SU-DHL-6 (cell line): ENCODE data around the gene ST3GAL3.

Experiments used
- H2AFZ ChIP-seq: fragments of 200-600 bp; sonication (generic); 2 replicates; pipeline ENCODE4 v1.6.1; 2014; ENCODE audit warnings: low read depth, mild to moderate bottlenecking, moderate library complexity, mixed read lengths, antibody characterized with exemption, low read length; ENCODE audit not compliant: severe bottlenecking
- H3F3A ChIP-seq: fragments of 200-600 bp; shearing (Covaris generic); 2 replicates; pipeline ENCODE4 v1.6.0; 2016; ENCODE audit warnings: antibody characterized with exemption, mild to moderate bottlenecking; ENCODE audit not compliant: insufficient read depth
- H3K27ac ChIP-seq: fragments of 200-600 bp; sonication (generic); 2 replicates; pipeline ENCODE4 v1.5.1; 2016; ENCODE audit warnings: low read depth, mild to moderate bottlenecking, low read length, moderate library complexity, mixed read lengths
- H3K27me3 ChIP-seq: fragments of 200-600 bp; sonication (generic), shearing (Covaris generic); 2 replicates; pipeline ENCODE4 v1.6.0; 2014; ENCODE audit warnings: mild to moderate bottlenecking, low read length
- H3K36me3 ChIP-seq: fragments of 200-600 bp; sonication (generic); 2 replicates; pipeline ENCODE4 v1.6.1; 2014; ENCODE audit warnings: mild to moderate bottlenecking, low read length, mixed read lengths
- H3K4me2 ChIP-seq: fragments of 300-600, 200-600 bp; shearing (Covaris generic), sonication (generic); 2 replicates; pipeline ENCODE4 v1.6.0; 2014; ENCODE audit warnings: low read length, low read depth, mild to moderate bottlenecking; ENCODE audit not compliant: poor library complexity, severe bottlenecking
- H3K4me3 ChIP-seq: fragments of 200-600 bp; sonication (generic); 2 replicates; pipeline ENCODE4 v1.5.1; 2014; ENCODE audit warnings: antibody characterized with exemption, low read length, mild to moderate bottlenecking, mixed read lengths; ENCODE audit not compliant: insufficient read depth, poor library complexity, severe bottlenecking
- H3K79me2 ChIP-seq: fragments of 200-600 bp; sonication (generic); 2 replicates; pipeline ENCODE4 v1.6.1; 2014; ENCODE audit warnings: mild to moderate bottlenecking, low read length, moderate library complexity; ENCODE audit not compliant: insufficient read depth
- H3K9ac ChIP-seq: fragments of 200-600 bp; sonication (generic); 2 replicates; pipeline ENCODE4 v1.7.0; 2014; ENCODE audit warnings: mild to moderate bottlenecking, low read length
- H3K9me2 ChIP-seq: fragments of 200-600 bp; sonication (generic); replicated peaks from 2 replicates; pipeline ENCODE4 v1.6.1; 2014; ENCODE audit warnings: low read length; ENCODE audit not compliant: insufficient read depth
- H3K9me3 ChIP-seq: fragments of 200-600 bp; sonication (generic); 2 replicates; pipeline ENCODE4 v1.6.1; 2014; ENCODE audit warnings: low read length, mixed read lengths; ENCODE audit not compliant: insufficient read depth
- H4K20me1 ChIP-seq: fragments of 200-600 bp; sonication (generic); 2 replicates; pipeline ENCODE4 v1.6.1; 2014; ENCODE audit warnings: low read depth, mild to moderate bottlenecking, antibody characterized with exemption, low read length, moderate library complexity, mixed read lengths
- EZH2phosphoT487 ChIP-seq: fragments of 200-600 bp; sonication (generic), shearing (Covaris generic); conservative IDR thresholded peaks from 2 replicates; pipeline ENCODE4 v1.6.1; 2018; ENCODE audit warnings: mild to moderate bottlenecking, antibody characterized with exemption, low read length, moderate library complexity, mixed read lengths
- TF ChIP-seq, protein P1 (sequence below): fragments of 200-600 bp; sonication (generic); IDR thresholded peaks from one replicate; pipeline ENCODE4 v1.5.1; 2017; ENCODE audit warnings: antibody characterized with exemption, mild to moderate bottlenecking, low read length, moderate library complexity; ENCODE audit not compliant: insufficient read depth, poor library complexity, severe bottlenecking

Gene ST3GAL3

DNA sequence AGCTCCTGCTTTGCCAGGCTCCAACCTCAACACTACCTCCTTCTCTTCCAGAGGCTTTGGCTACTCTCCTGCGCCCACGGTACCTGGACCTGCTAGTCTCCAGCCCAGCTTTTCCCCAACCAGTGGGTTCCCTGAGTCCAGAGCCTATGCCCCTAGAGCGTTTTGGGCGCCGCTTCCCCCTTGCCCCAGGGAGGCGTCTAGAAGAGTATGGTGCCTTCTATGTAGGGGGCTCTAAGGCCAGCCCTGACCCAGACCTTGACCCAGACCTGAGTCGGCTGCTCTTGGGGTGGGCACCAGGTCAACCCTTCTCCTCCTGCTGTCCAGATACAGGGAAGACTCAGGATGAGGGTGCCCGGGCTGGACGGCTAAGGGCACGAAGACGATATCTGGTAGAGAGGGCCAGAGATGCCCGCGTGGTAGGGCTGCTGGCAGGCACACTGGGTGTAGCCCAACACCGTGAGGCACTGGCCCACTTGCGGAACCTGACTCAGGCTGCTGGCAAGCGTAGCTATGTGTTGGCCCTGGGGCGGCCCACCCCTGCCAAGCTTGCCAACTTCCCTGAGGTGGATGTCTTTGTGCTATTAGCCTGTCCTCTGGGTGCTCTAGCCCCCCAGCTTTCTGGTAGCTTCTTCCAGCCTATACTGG is 264.1 kb downstream of the ST3GAL3 start:
- H4K20me1 ChIP-seq, result no peaks in the 10 kb centered on the region
- no peaks in the 10 kb centered on the region for H3K36me3 ChIP-seq
- H3K4me2 ChIP-seq, result no peak overlapping the region
- no peak overlapping the region for H3K27ac ChIP-seq
- H3K9ac ChIP-seq, result no peak overlapping the region
- H3K9me3 ChIP-seq, result no peaks in the 10 kb centered on the region
- no peak overlapping the region for H3K4me3 ChIP-seq
- no peak overlapping the region for H2AFZ ChIP-seq
- H3K79me2 ChIP-seq, result peaks cover 31% of the 10 kb centered on the region
- TF ChIP-seq, protein P1, sequence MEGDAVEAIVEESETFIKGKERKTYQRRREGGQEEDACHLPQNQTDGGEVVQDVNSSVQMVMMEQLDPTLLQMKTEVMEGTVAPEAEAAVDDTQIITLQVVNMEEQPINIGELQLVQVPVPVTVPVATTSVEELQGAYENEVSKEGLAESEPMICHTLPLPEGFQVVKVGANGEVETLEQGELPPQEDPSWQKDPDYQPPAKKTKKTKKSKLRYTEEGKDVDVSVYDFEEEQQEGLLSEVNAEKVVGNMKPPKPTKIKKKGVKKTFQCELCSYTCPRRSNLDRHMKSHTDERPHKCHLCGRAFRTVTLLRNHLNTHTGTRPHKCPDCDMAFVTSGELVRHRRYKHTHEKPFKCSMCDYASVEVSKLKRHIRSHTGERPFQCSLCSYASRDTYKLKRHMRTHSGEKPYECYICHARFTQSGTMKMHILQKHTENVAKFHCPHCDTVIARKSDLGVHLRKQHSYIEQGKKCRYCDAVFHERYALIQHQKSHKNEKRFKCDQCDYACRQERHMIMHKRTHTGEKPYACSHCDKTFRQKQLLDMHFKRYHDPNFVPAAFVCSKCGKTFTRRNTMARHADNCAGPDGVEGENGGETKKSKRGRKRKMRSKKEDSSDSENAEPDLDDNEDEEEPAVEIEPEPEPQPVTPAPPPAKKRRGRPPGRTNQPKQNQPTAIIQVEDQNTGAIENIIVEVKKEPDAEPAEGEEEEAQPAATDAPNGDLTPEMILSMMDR, result no peak
- no peak for TF ChIP-seq EZH2phosphoT487
- H3K27me3 ChIP-seq, result no peaks in the 10 kb centered on the region
- no peaks in the 10 kb centered on the region for H3K9me2 ChIP-seq
- peaks cover 20% of the 10 kb centered on the region for H3F3A ChIP-seq

GRCh38 chr1:43973981-43974442 is 266.7 kb downstream of the ST3GAL3 start:
- peak overlapping the region; percentile 99 for H3K9ac ChIP-seq
- TF ChIP-seq, protein P1, result no peak
- no peak for TF ChIP-seq EZH2phosphoT487
- peaks cover 35% of the 10 kb centered on the region for H3K79me2 ChIP-seq
- no peaks in the 10 kb centered on the region for H4K20me1 ChIP-seq
- H3K4me3 ChIP-seq, result peak overlapping the region; percentile 89
- no peaks in the 10 kb centered on the region for H3K9me3 ChIP-seq
- peak overlapping the region; percentile 82 for H2AFZ ChIP-seq
- no peaks in the 10 kb centered on the region for H3K9me2 ChIP-seq
- H3K27me3 ChIP-seq, result no peaks in the 10 kb centered on the region
- peak overlapping the region; percentile 81 for H3K27ac ChIP-seq
- H3K36me3 ChIP-seq, result no peaks in the 10 kb centered on the region
- peaks cover 41% of the 10 kb centered on the region for H3F3A ChIP-seq
- peak overlapping the region; percentile 72 for H3K4me2 ChIP-seq

GRCh38 chr1:43974443-43975248 is 267.3 kb downstream of the ST3GAL3 start, which contains the start of gene ATP6V0B:
Gene ATP6V0B (plus strand): TSS chr1:43974960. CDS start chr1:43975041, 81 bp downstream.
- Histone ChIP-seq H3K79me2 (peaks cover 37% of the 10 kb centered on the region), H3K9ac (peak within 1 kb of the TSS; percentile 99), H4K20me1 (no peaks in the 10 kb centered on the region), H3K36me3 (no peaks in the 10 kb centered on the region), H3K27ac (peak within 1 kb of the TSS; percentile 81), H3K4me2 (peak within 1 kb of the TSS; percentile 72), H2AFZ (peak within 1 kb of the TSS; percentile 82), H3K9me2 (no peaks in the 10 kb centered on the region), H3K9me3 (no peaks in the 10 kb centered on the region), H3F3A (peaks cover 41% of the 10 kb centered on the region), H3K27me3 (no peaks in the 10 kb centered on the region), H3K4me3 (peak within 1 kb of the TSS; percentile 89)
- no peak for TF ChIP-seq EZH2phosphoT487
- TF ChIP-seq, protein P1, result no peak
